GM12801 (cell line): Measurements from ENCODE around the gene MID2.

Experiments used
- CTCF ChIP-seq: IDR thresholded peaks from one replicate; pipeline ENCODE4 v1.5.1; 2011; ENCODE audit warnings: control low read depth; ENCODE audit not compliant: insufficient read length; ENCODE audit errors: extremely low read depth

The MID2 gene

GRCh38 chrX:107849747-107850421 lies 24.2 kb downstream of the MID2 start:
- TF ChIP-seq CTCF: no peak

DNA sequence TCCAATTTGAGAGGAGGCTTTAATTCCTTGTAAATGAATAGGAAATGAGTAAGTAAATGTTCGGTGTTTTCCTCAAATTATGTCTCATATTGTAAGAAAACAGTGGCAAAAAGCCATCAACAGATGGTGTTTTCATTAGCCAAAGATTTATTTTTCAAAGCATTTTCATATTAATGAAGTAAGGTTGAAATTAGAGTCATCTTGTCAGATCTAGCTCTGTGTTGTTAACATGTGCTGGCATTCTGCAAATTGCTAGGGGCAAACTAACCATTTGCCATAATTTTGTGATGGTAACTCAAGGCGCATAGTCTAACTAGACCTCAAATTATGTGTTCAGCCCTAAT lies 24.7 kb downstream of the MID2 start:
- no peak for TF ChIP-seq CTCF

- TF ChIP-seq CTCF: no peak
Measured at GRCh38 chrX:107851215-107851614, 25.5 kb downstream of the MID2 start.

DNA sequence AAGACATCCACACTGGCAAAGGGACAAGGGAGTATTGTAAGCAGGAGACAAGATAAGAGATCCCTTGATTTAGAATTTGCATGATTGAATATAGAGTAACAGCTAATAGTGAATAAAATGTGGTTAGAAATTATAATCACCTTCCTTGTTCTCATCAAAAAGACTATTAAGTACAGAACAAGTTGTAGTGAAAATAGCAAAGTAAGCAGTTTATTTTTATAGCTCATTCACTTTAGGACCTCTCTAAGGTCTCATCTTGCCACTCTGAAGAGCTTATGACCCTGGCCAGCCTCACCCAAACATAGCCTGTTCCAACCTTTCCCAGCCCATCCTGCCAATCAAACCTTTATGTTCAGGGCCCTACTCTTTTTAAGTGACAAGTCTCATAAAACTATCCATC lies 30.6 kb downstream of the MID2 start:
- no peak for TF ChIP-seq CTCF

GRCh38 chrX:107857837-107858236 lies 32.2 kb downstream of the MID2 start:
- TF ChIP-seq CTCF: no peak

GRCh38 chrX:107861056-107861455 lies 35.4 kb downstream of the MID2 start:
- TF ChIP-seq CTCF: no peak

DNA sequence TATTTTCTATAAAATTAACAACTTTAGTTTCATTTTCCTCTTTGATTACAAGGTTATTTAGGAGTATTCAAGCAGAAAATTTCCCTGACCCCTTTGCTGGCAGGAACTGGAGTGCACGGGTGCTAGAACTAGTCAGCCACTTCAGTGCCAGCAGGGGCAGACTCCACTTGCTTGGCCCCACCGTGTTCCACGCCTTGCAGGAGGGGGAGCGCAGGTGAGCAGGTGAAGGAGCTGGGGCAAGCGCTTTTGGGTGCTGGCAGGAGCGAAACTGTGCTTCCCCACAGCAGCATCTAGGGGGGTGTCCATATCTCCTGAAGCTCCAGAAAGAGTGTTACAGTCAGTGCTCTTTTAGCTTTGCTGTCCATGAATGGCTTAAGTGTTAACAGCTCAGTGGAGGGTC lies 45.5 kb downstream of the MID2 start:
- no peak for TF ChIP-seq CTCF
